ENCODE data around the gene PSRC1. TPM values are rescaled to one million over a fixed set of nuclear protein-coding genes. Genes with fewer than 3 reads are reported as not detected.

Gene PSRC1
- total and polyA plus RNA-seq, 2 donors (not counting 3 experiments of a cell fraction or from before 2014, with no cell fraction given) = 25.0 to 29.3 TPM

GRCh38 chr1:109254621-109255096 lies 28.3 kb downstream of the PSRC1 start:
- Histone ChIP-seq H3K36me3 (ENCODE audit: control insufficient read depth in 2 of 2, extremely low read depth in 1 of 2, insufficient read depth in 2 of 2, low read length in 2 of 2) (no peaks in the 10 kb centered on the region), H3K4me2 (ENCODE audit: insufficient read depth, low read length) (no peak overlapping the region), H3K4me1 (ENCODE audit: control insufficient read depth, extremely low read depth, insufficient read depth, low read length) (no peaks in the 10 kb centered on the region), H3K27ac (ENCODE audit: insufficient read depth, low read depth, low read length) (no peak overlapping the region), H3K4me3 (replicated peaks in 1 of 3; ENCODE audit: insufficient read depth in 1 of 3, low read depth in 1 of 3, low read length in 3 of 3) (no peak overlapping the region), H3K9me1 (replicated peaks; ENCODE audit: control insufficient read depth, extremely low read depth, insufficient read depth, low read length) (no peaks in the 10 kb centered on the region), H3K79me2 (ENCODE audit: control insufficient read depth, insufficient read depth, low read length) (no peaks in the 10 kb centered on the region), H3K9ac (replicated peaks; ENCODE audit: extremely low read depth, insufficient read depth, low read length) (no peak overlapping the region), H2AFZ (ENCODE audit: low read depth, low read length) (no peak overlapping the region), H4K20me1 (replicated peaks; ENCODE audit: control insufficient read depth, extremely low read depth, insufficient read depth, low read length) (no peaks in the 10 kb centered on the region), H3K27me3 (ENCODE audit: control insufficient read depth in 2 of 2, insufficient read depth in 2 of 2, low read length in 2 of 2) (peaks cover 3 to 8% of the 10 kb centered on the region in 2 experiments), H3K9me3 (replicated peaks; ENCODE audit: control insufficient read depth, insufficient read depth, low read length) (no peaks in the 10 kb centered on the region)
- intact Hi-C loops (cut with micrococcal nuclease) (no loop called here), dilution Hi-C loops (cut with MboI; ENCODE audit: extremely low pct_ligation_motif_present, low sequenced_read_pairs) (no loop called here)
- DNase-seq (ENCODE audit: low read depth, low spot score) (no peak), FAIRE-seq (no peak)
- ChIA-PET POLR2A (no interaction called here), CTCF (interaction anchor here (1.1 to 1.6 kb wide), 4 partner anchors 9 to 28 kb away, joined by 3 to 5 read pairs (median 4); partner anchors contain the start of gene PSRC1)
- TF ChIP-seq MAX (IDR thresholded peaks at IDR 0.05; ENCODE audit: insufficient read depth, insufficient read length) (no peak), FOS (IDR thresholded peaks at IDR 0.05; ENCODE audit: borderline replicate concordance, insufficient read depth, low read length) (no peak), POLR2A (IDR thresholded peaks at IDR 0.05; ENCODE audit: low read depth, low read length) (no peak), MYC (IDR thresholded peaks at IDR 0.05; ENCODE audit: low read depth, low read length) (no peak), JUN (IDR thresholded peaks at IDR 0.05; ENCODE audit: borderline replicate concordance, insufficient read depth, insufficient read length, low read depth) (no peak), CTCF (IDR thresholded peaks at IDR 0.05; ENCODE audit: extremely low read depth in 1 of 2, insufficient read depth in 1 of 2, low read depth in 1 of 2, low read length in 2 of 2) (no peak), GATA2 (IDR thresholded peaks at IDR 0.05; ENCODE audit: insufficient read depth, insufficient read length, low read depth, low read length) (no peak), POLR2AphosphoS5 (IDR thresholded peaks at IDR 0.05; ENCODE audit: insufficient read depth, low read depth, low read length) (no peak), EZH2 (IDR thresholded peaks at IDR 0.05; ENCODE audit: borderline replicate concordance, low read depth, low read length, severe bottlenecking) (no peak)
- BruUV-seq (replicated peaks) = no TSS peak

Measured in endothelial cell of umbilical vein (primary cell).